HCT116 (cell line): ENCODE results near the gene HACD4. TPM values are rescaled to one million over a fixed set of nuclear protein-coding genes. Genes with fewer than 3 reads are reported as not detected.

Experiments
- ATAC-seq: fragments of 200-7000 bp; cut with Tn5 transposase; 2 replicates; pipeline ENCODE4 v1.9.1; 2020; ENCODE audit warnings: mild to moderate bottlenecking, moderate library complexity
- BruUV-seq: library from RNA; stranded (reverse); fragments of 400-500 nt; replicated peaks from 2 replicates; lab custom pipeline; 2021; lab: Mats Ljungman, UMichigan
- CTCF ChIA-PET: fragments of 300-600 bp; sonication (Branson Sonifier 250); formaldehyde crosslinking; loops from one replicate; lab custom pipeline; 2021; ENCODE audit warnings: antibody characterized with exemption; lab: Charles Lee
- POLR2A ChIA-PET: fragments of 300-600, 350-600 bp; sonication (Branson Sonifier 250); formaldehyde crosslinking; loops from one replicate; lab custom pipeline; 2021; ENCODE audit warnings: antibody characterized with exemption; lab: Charles Lee
- RAD21 ChIA-PET, 2 experiments: fragments of 300-600 bp; sonication (Branson Sonifier 250); formaldehyde crosslinking; loops; one replicate each; lab custom pipeline; 2023; ENCODE audit warnings: low total read pairs in 2 of 2; ENCODE audit not compliant: uncharacterized antibody in 2 of 2, unreplicated experiment in 2 of 2, low non-redundant PET in 1 of 2; lab: Charles Lee
- DNase-seq: peaks from one replicate; pipeline ENCODE4 v3.0.0-alpha.2; 2010; ENCODE audit warnings: low read depth, low spot score
- H2AFZ ChIP-seq: fragments of 200-600 bp; shearing (Covaris generic), sonication (generic); 2 replicates; pipeline ENCODE4 v1.6.1; 2017; ENCODE audit warnings: low read depth, mixed run types, mixed read lengths, antibody characterized with exemption, low read length; ENCODE audit not compliant: poor library complexity, severe bottlenecking
- H3K27ac ChIP-seq: 2 replicates; pipeline ENCODE4 v1.5.1; 2012; ENCODE audit warnings: low read depth, low read length
- H3K27me3 ChIP-seq: fragments of 200-600 bp; sonication (generic); 2 replicates; pipeline ENCODE4 v1.6.1; 2016; ENCODE audit warnings: mixed run types, low read length, mixed read lengths; ENCODE audit not compliant: insufficient read depth
- H3K36me3 ChIP-seq, 2 experiments: fragments of 200-500 bp in 1 of 2; fragments of 200-600 bp in 1 of 2; sonication (Bioruptor generic) in 1 of 2; sonication (generic) in 1 of 2; 2 replicates each; pipeline versions ENCODE4 v1.5.1 to v1.6.1; 2014 to 2016; ENCODE audit warnings: low read length in 2 of 2, inconsistent platforms in 1 of 2, mixed read lengths in 1 of 2, mixed run types in 1 of 2; ENCODE audit not compliant: insufficient read depth in 2 of 2, control insufficient read depth in 1 of 2
- H3K4me1 ChIP-seq, 2 experiments: fragments of 200-600 bp in 1 of 2; sonication (generic) in 1 of 2; 2 replicates each; pipeline versions ENCODE4 v1.5.1 to v1.6.1; 2012 to 2017; ENCODE audit warnings: low read length in 2 of 2, inconsistent platforms in 1 of 2, mild to moderate bottlenecking in 1 of 2, mixed read lengths in 1 of 2, mixed run types in 1 of 2, moderate library complexity in 1 of 2; ENCODE audit not compliant: insufficient read depth in 2 of 2, control insufficient read depth in 1 of 2
- H3K4me2 ChIP-seq: fragments of 200-600 bp; sonication (generic); 2 replicates; pipeline ENCODE4 v1.6.1; 2017; ENCODE audit warnings: mixed run types, low read length, mixed read lengths
- H3K4me3 ChIP-seq, 2 experiments: fragments of 200-600 bp in 1 of 2; sonication (generic) in 1 of 2; replicated peaks in 1 of 2; 2 replicates each; pipeline ENCODE4 v1.5.1; 2011 to 2016; ENCODE audit warnings: low read length in 2 of 2, control low read depth in 1 of 2, low read depth in 1 of 2, mild to moderate bottlenecking in 1 of 2, mixed read lengths in 1 of 2, mixed run types in 1 of 2
- H3K79me2 ChIP-seq: fragments of 200-600 bp; sonication (generic); 2 replicates; pipeline ENCODE4 v1.6.1; 2017; ENCODE audit warnings: mild to moderate bottlenecking, mixed run types, low read length, moderate library complexity, mixed read lengths; ENCODE audit not compliant: insufficient read depth
- H3K9ac ChIP-seq: fragments of 200-600 bp; sonication (generic); 2 replicates; pipeline ENCODE4 v1.6.1; 2016; ENCODE audit warnings: low read length, mixed read lengths
- H3K9me2 ChIP-seq: fragments of 200-600 bp; sonication (generic), shearing (Covaris generic); 2 replicates; pipeline ENCODE4 v1.6.1; 2017; ENCODE audit warnings: mixed run types, mild to moderate bottlenecking, moderate library complexity; ENCODE audit not compliant: insufficient read depth
- H3K9me3 ChIP-seq, 2 experiments: fragments of 200-500 bp in 1 of 2; fragments of 200-600 bp in 1 of 2; sonication (Bioruptor generic) in 1 of 2; sonication (generic) in 1 of 2; 2 replicates each; pipeline ENCODE4 v1.6.1; 2014 to 2017; ENCODE audit warnings: low read length in 2 of 2, mixed read lengths in 2 of 2, inconsistent platforms in 1 of 2, low read depth in 1 of 2, mild to moderate bottlenecking in 1 of 2, mixed run types in 1 of 2, moderate library complexity in 1 of 2; ENCODE audit not compliant: control insufficient read depth in 1 of 2, insufficient read depth in 1 of 2
- H4K20me1 ChIP-seq: fragments of 200-600 bp; sonication (generic), shearing (Covaris generic); 2 replicates; pipeline ENCODE4 v1.6.1; 2017; ENCODE audit warnings: mixed run types, mild to moderate bottlenecking, moderate library complexity; ENCODE audit not compliant: insufficient read depth
- CBX3 ChIP-seq: IDR thresholded peaks from 2 replicates; pipeline ENCODE4 v1.6.1; 2012; ENCODE audit warnings: low read depth
- CEBPB ChIP-seq: IDR thresholded peaks from 2 replicates; pipeline ENCODE4 v1.6.1; 2012; ENCODE audit warnings: low read depth
- CTCF ChIP-seq, 3 experiments: fragments of 200-600 bp in 1 of 3; sonication (generic) in 1 of 3; IDR thresholded peaks in 2 of 3; conservative IDR thresholded peaks in 1 of 3; 2 replicates each; pipeline ENCODE4 v1.5.1; 2012 to 2017; ENCODE audit warnings: low read depth in 2 of 3, low read length in 2 of 3, antibody characterized with exemption in 1 of 3, borderline replicate concordance in 1 of 3, control low read depth in 1 of 3, mild to moderate bottlenecking in 1 of 3, mixed read lengths in 1 of 3, mixed run types in 1 of 3, moderate library complexity in 1 of 3; ENCODE audit not compliant: insufficient read depth in 1 of 3
- FOSL1 ChIP-seq: IDR thresholded peaks from 2 replicates; pipeline ENCODE4 v1.6.1; 2012; ENCODE audit warnings: low read depth
- JUND ChIP-seq: IDR thresholded peaks from 2 replicates; pipeline ENCODE4 v1.6.1; 2012
- POLR2A ChIP-seq: IDR thresholded peaks from 2 replicates; pipeline ENCODE4 v1.7.0; 2011; ENCODE audit warnings: borderline replicate concordance; ENCODE audit not compliant: insufficient read depth, insufficient read length; ENCODE audit errors: extremely low read depth
- RAD21 ChIP-seq: IDR thresholded peaks from 2 replicates; pipeline ENCODE4 v1.6.1; 2012; ENCODE audit warnings: low read depth, mild to moderate bottlenecking
- REST ChIP-seq: IDR thresholded peaks from 2 replicates; pipeline ENCODE4 v1.6.1; 2012; ENCODE audit warnings: low read depth
- SIN3A ChIP-seq: IDR thresholded peaks from 2 replicates; pipeline ENCODE4 v1.6.1; 2012; ENCODE audit warnings: low read depth
- SP1 ChIP-seq: IDR thresholded peaks from 2 replicates; pipeline ENCODE4 v1.6.1; 2012; ENCODE audit warnings: low read depth
- YY1 ChIP-seq: IDR thresholded peaks from 2 replicates; pipeline ENCODE4 v1.6.1; 2011; ENCODE audit warnings: low read length, low read depth, moderate library complexity, mild to moderate bottlenecking; ENCODE audit not compliant: insufficient replicate concordance; ENCODE audit errors: extremely low read depth
- intact Hi-C: fragments of 100-400 bp; cut with micrococcal nuclease; formaldehyde crosslinking; loops from 2 replicates; pipeline ENCODE4 v1.10.0; 2022
- total RNA-seq: library from RNA; stranded (reverse); gene quantifications from one replicate; pipeline ENCODE4 v1.2.1, GENCODE V29; 2021; ENCODE audit not compliant: unreplicated experiment

Gene HACD4
- total RNA-seq, 1 experiment from 2014 or later = not detected

DNA sequence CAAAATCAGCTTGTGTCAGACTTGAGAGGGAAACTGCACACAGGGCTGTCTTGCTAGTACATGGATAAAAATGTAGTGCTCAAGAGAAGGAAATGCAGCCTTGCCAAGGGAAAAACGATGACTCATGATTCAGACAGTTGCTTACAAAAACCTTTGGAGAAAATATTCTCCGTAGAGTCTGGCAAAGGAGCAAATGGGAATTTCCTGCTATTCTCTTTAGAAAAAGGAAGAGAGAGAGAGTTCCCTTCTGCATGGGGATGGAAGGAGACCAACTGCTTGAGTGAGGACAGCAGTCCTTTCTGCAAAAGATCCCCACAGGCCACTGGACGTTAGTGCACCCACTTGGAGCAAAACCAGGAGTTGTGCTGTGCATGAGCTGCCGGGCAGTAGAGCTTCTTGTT, 38.7 kb upstream of the HACD4 start:
- RAD21 ChIA-PET = no interaction called here
- H3K4me3 ChIP-seq = peak overlapping the region in 1 of 2 experiments; percentile 14; a peak in 2 of 4 replicates
- intact Hi-C loops = no loop called here

More for the DNA sequence above, 38.7 kb upstream of the HACD4 start:
- peak overlapping the region; percentile 54 for H3K4me2 ChIP-seq
- BruUV-seq = no TSS peak
- TF ChIP-seq RAD21 (no peak), SP1 (no peak), SIN3A (no peak), JUND (0 out of 2 replicates have a peak, but pooled peaks have one; percentile 19), YY1 (no peak), REST (no peak), FOSL1 (peak; percentile 31; the same call in 1 of the 2 replicates), CEBPB (no peak), CTCF (IDR thresholded peaks at IDR 0.05 in 2 of 3, conservative IDR thresholded peaks at IDR 0.05 in 1 of 3; ENCODE audit: borderline replicate concordance in 1 of 3, insufficient read depth in 1 of 3, low read depth in 2 of 3, low read length in 2 of 3) (peak in 2 of 3 experiments; percentile 55 to 61; a peak in 4 of 6 replicates), CBX3 (0 out of 2 replicates have a peak, but pooled peaks have one; percentile 12), POLR2A (no peak)
- H4K20me1 ChIP-seq = no peaks in the 10 kb centered on the region
- H3K79me2 ChIP-seq = no peaks in the 10 kb centered on the region
- H3K9ac ChIP-seq = no peak overlapping the region
- ChIA-PET POLR2A (no interaction called here), CTCF (interaction anchor here (0.7 to 2.5 kb wide), 2 partner anchors 8 to 11 kb away, joined by 3 to 11 read pairs; partner anchors contain the start of gene IFNB1)
- H3K9me3 ChIP-seq = no peaks in the 10 kb centered on the region
- peaks cover 0 to 10% of the 10 kb centered on the region in 2 experiments; a peak in 2 of 4 replicates for H3K4me1 ChIP-seq
- DNase-seq = peak; percentile 16
- H3K27me3 ChIP-seq = no peaks in the 10 kb centered on the region
- no peaks in the 10 kb centered on the region for H3K36me3 ChIP-seq
- H2AFZ ChIP-seq = peak overlapping the region; percentile 81
- H3K27ac ChIP-seq = no peak overlapping the region
- H3K9me2 ChIP-seq = no peaks in the 10 kb centered on the region
- peak; percentile 97 for ATAC-seq
